Neural progenitor cell (in vitro differentiated cells): ENCODE measurements around the gene CD86. TPM values are rescaled to one million over a fixed set of nuclear protein-coding genes. Genes with fewer than 3 reads are reported as not detected.

ENCODE experiments used
- DNase-seq: peaks from one replicate; pipeline ENCODE4 v3.0.0-alpha.2; 2016; ENCODE audit warnings: low spot score
- H2AFZ ChIP-seq: fragments of 200-600 bp; sonication (generic); replicated peaks from 2 replicates; pipeline ENCODE4 v1.6.1; 2016; ENCODE audit warnings: antibody characterized with exemption
- H3F3A ChIP-seq: fragments of 200-600 bp; sonication (generic); 2 replicates; pipeline ENCODE4 v1.6.1; 2016; ENCODE audit warnings: antibody characterized with exemption, low read depth
- H3K27ac ChIP-seq: fragments of 200-600 bp; sonication (generic); 2 replicates; pipeline ENCODE4 v1.5.1; 2016; ENCODE audit warnings: mild to moderate bottlenecking
- H3K27me3 ChIP-seq: fragments of 200-600 bp; sonication (generic); 2 replicates; pipeline ENCODE4 v1.6.1; 2016; ENCODE audit warnings: mild to moderate bottlenecking, moderate library complexity
- H3K36me3 ChIP-seq: fragments of 200-600 bp; sonication (generic); 2 replicates; pipeline ENCODE4 v1.5.1; 2016
- H3K4me1 ChIP-seq: fragments of 200-600 bp; sonication (generic); 2 replicates; pipeline ENCODE4 v1.6.1; 2016; ENCODE audit warnings: mixed run types
- H3K4me2 ChIP-seq: fragments of 200-600 bp; sonication (generic); 2 replicates; pipeline ENCODE4 v1.6.1; 2016
- H3K4me3 ChIP-seq: fragments of 200-600 bp; sonication (generic); 2 replicates; pipeline ENCODE4 v1.5.1; 2016
- H3K79me2 ChIP-seq: fragments of 200-600 bp; sonication (generic); 2 replicates; pipeline ENCODE4 v1.6.1; 2016; ENCODE audit warnings: low read depth
- H3K9ac ChIP-seq: fragments of 200-600 bp; sonication (generic); 2 replicates; pipeline ENCODE4 v1.6.1; 2016
- H3K9me3 ChIP-seq: fragments of 200-600 bp; sonication (generic); 2 replicates; pipeline ENCODE4 v1.5.1; 2016; ENCODE audit warnings: low read depth
- H4K20me1 ChIP-seq: fragments of 200-600 bp; sonication (generic); 2 replicates; pipeline ENCODE4 v1.6.1; 2016; ENCODE audit warnings: low read depth
- H3K27ac Mint-ChIP-seq: 3 replicates; pipeline ENCODE4 v1.8.0; 2021; ENCODE audit warnings: mixed read lengths
- H3K27me3 Mint-ChIP-seq: 2 replicates; pipeline ENCODE4 v1.8.0; 2022; ENCODE audit warnings: low read depth, mild to moderate bottlenecking, inconsistent platforms, moderate library complexity, mixed read lengths; ENCODE audit not compliant: insufficient read depth
- H3K36me3 Mint-ChIP-seq: 3 replicates; pipeline ENCODE4 v1.8.0; 2021; ENCODE audit warnings: mixed read lengths
- H3K4me1 Mint-ChIP-seq: 3 replicates; pipeline ENCODE4 v1.8.0; 2021; ENCODE audit warnings: mixed read lengths
- H3K4me3 Mint-ChIP-seq: 3 replicates; pipeline ENCODE4 v1.8.0; 2021; ENCODE audit warnings: mild to moderate bottlenecking, moderate library complexity, mixed read lengths
- H3K9me3 Mint-ChIP-seq: 3 replicates; pipeline ENCODE4 v1.8.0; 2020; ENCODE audit warnings: mixed read lengths
- EZH2 ChIP-seq: fragments of 200-600 bp; sonication (generic); IDR thresholded peaks from 2 replicates; pipeline ENCODE4 v1.6.1; 2017; ENCODE audit warnings: antibody characterized with exemption, mild to moderate bottlenecking, moderate library complexity
- EZH2phosphoT487 ChIP-seq: fragments of 200-600 bp; sonication (generic); IDR thresholded peaks from 2 replicates; pipeline ENCODE4 v1.6.1; 2017; ENCODE audit warnings: antibody characterized with exemption
- total RNA-seq: library from RNA; depleted of rRNA; stranded (reverse); fragments of >200 nt; gene quantifications from 2 replicates; pipeline ENCODE4 v1.2.3, GENCODE V29; 2015; ENCODE audit warnings: low replicate concordance
- TF ChIP-seq, protein P1 (sequence below): fragments of 200-600 bp; sonication (generic); IDR thresholded peaks from 2 replicates; pipeline ENCODE4 v1.5.1; 2017; ENCODE audit warnings: antibody characterized with exemption, mild to moderate bottlenecking

Gene CD86
- total RNA-seq, 1 donor from 2014 or later: not detected

DNA sequence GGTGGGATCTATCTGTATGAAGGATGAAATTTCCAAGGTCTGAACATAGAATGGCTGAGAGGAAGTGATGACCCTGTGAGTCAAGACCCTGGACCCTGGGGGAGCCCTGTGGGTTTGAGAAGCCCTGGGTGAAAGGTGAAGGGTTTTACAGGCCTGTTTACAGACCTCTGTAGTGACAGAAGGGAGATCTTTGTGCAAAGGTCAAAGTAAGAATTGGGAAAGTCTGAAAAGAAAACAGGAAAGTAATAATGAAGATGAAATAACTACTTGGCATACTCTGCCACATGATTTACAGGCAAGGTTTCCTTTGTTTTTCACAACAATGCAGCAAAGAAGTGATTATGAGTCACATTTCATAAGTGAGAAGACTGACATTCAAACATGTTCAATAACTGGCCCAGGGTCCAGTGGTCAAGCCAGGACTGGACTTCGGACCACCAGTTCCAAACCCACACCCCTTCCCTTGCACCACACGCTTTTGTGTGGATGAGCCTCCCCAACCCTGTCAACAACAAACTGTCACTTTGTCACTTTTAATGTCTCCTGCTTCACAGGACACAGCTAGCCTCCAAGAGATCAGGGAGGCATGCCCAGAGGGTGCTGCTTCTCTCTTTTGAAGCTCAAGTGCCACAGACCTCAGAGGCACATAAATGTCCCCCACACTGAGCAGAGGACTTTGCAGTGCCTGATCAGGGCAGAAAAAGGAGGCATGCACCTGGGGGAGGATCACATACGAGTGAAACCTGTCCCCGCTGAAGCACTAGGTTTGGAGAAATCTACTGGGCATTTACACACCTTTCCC is 21.5 kb downstream of the CD86 start:
- Histone ChIP-seq H3K27me3 (no peaks in the 10 kb centered on the region), H3F3A (no peaks in the 10 kb centered on the region), H2AFZ (no peak overlapping the region), H3K4me1 (no peaks in the 10 kb centered on the region), H3K4me3 (no peak overlapping the region), H3K9ac (no peak overlapping the region), H3K9me3 (no peaks in the 10 kb centered on the region), H3K27ac (no peak overlapping the region), H3K36me3 (no peaks in the 10 kb centered on the region), H4K20me1 (no peaks in the 10 kb centered on the region), H3K79me2 (no peaks in the 10 kb centered on the region), H3K4me2 (no peak overlapping the region)
- no peaks in the 10 kb centered on the region for H3K36me3 Mint-ChIP-seq
- no peak for TF ChIP-seq EZH2phosphoT487
- TF ChIP-seq, protein P1, sequence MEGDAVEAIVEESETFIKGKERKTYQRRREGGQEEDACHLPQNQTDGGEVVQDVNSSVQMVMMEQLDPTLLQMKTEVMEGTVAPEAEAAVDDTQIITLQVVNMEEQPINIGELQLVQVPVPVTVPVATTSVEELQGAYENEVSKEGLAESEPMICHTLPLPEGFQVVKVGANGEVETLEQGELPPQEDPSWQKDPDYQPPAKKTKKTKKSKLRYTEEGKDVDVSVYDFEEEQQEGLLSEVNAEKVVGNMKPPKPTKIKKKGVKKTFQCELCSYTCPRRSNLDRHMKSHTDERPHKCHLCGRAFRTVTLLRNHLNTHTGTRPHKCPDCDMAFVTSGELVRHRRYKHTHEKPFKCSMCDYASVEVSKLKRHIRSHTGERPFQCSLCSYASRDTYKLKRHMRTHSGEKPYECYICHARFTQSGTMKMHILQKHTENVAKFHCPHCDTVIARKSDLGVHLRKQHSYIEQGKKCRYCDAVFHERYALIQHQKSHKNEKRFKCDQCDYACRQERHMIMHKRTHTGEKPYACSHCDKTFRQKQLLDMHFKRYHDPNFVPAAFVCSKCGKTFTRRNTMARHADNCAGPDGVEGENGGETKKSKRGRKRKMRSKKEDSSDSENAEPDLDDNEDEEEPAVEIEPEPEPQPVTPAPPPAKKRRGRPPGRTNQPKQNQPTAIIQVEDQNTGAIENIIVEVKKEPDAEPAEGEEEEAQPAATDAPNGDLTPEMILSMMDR: no peak
- TF ChIP-seq EZH2: no peak
- H3K4me3 Mint-ChIP-seq: no peak overlapping the region
- no peak for DNase-seq
- H3K4me1 Mint-ChIP-seq: peaks cover 10% of the 10 kb centered on the region
- H3K9me3 Mint-ChIP-seq: no peaks in the 10 kb centered on the region
- H3K27ac Mint-ChIP-seq: no peak overlapping the region
- peaks cover 4% of the 10 kb centered on the region for H3K27me3 Mint-ChIP-seq

- DNase-seq: no peak
- Mint-ChIP-seq H3K9me3 (no peaks in the 10 kb centered on the region), H3K36me3 (no peaks in the 10 kb centered on the region), H3K27ac (peak overlapping the region; percentile 67), H3K4me1 (peaks cover 10% of the 10 kb centered on the region), H3K27me3 (peaks cover 4% of the 10 kb centered on the region), H3K4me3 (no peak overlapping the region)
- Histone ChIP-seq H3K79me2 (no peaks in the 10 kb centered on the region), H3K9me3 (no peaks in the 10 kb centered on the region), H3F3A (no peaks in the 10 kb centered on the region), H2AFZ (no peak overlapping the region), H3K4me3 (no peak overlapping the region), H3K4me1 (no peaks in the 10 kb centered on the region), H3K36me3 (no peaks in the 10 kb centered on the region), H3K4me2 (no peak overlapping the region), H4K20me1 (no peaks in the 10 kb centered on the region), H3K27ac (no peak overlapping the region), H3K9ac (no peak overlapping the region), H3K27me3 (no peaks in the 10 kb centered on the region)
- TF ChIP-seq EZH2phosphoT487 (no peak), EZH2 (no peak)
- TF ChIP-seq, protein P1: no peak
Observed at GRCh38 chr3:122077293-122078234, 22.4 kb downstream of the CD86 start.

- Histone ChIP-seq H3K9ac (no peak overlapping the region), H2AFZ (no peak overlapping the region), H3K36me3 (no peaks in the 10 kb centered on the region), H3K9me3 (no peaks in the 10 kb centered on the region), H4K20me1 (no peaks in the 10 kb centered on the region), H3K4me3 (no peak overlapping the region), H3K79me2 (no peaks in the 10 kb centered on the region), H3K27me3 (no peaks in the 10 kb centered on the region), H3K27ac (no peak overlapping the region), H3K4me1 (no peaks in the 10 kb centered on the region), H3F3A (no peaks in the 10 kb centered on the region), H3K4me2 (no peak overlapping the region)
- Mint-ChIP-seq H3K9me3 (no peaks in the 10 kb centered on the region), H3K27me3 (peaks cover 4% of the 10 kb centered on the region), H3K4me1 (peaks cover 10% of the 10 kb centered on the region), H3K36me3 (no peaks in the 10 kb centered on the region), H3K4me3 (no peak overlapping the region), H3K27ac (no peak overlapping the region)
- DNase-seq: no peak
- TF ChIP-seq EZH2 (no peak), EZH2phosphoT487 (no peak)
Observed at GRCh38 chr3:122078235-122078935, 23.2 kb downstream of the CD86 start.
